Measurements from ENCODE around the gene DCAF8.

- TF ChIP-seq CTCF (IDR thresholded peaks at IDR 0.05; ENCODE audit: low read length): no peak
- no peak for TF ChIP-seq EZH2 (IDR thresholded peaks at IDR 0.05; ENCODE audit: borderline replicate concordance, low read length)
Measured at GRCh38 chr1:160192234-160192633, 70.1 kb downstream of the DCAF8 start.
